Osteocyte (in vitro differentiated cells): Measurements from ENCODE around the gene VSIR. TPM values are rescaled to one million over a fixed set of nuclear protein-coding genes. Genes with fewer than 3 reads are reported as not detected.

Source experiments
- DNase-seq: peaks from one replicate; pipeline ENCODE4 v3.0.0; 2021; ENCODE audit warnings: mixed read lengths; ENCODE audit not compliant: unreplicated experiment; ENCODE audit errors: extremely low spot score
- H3K27ac Mint-ChIP-seq: one replicate; pipeline ENCODE4 v1.8.0; 2021; ENCODE audit warnings: mild to moderate bottlenecking, mixed read lengths; ENCODE audit not compliant: unreplicated experiment
- H3K27me3 Mint-ChIP-seq: one replicate; pipeline ENCODE4 v1.8.0; 2021; ENCODE audit warnings: mixed read lengths; ENCODE audit not compliant: unreplicated experiment
- H3K36me3 Mint-ChIP-seq: one replicate; pipeline ENCODE4 v1.8.0; 2021; ENCODE audit warnings: mixed read lengths; ENCODE audit not compliant: unreplicated experiment
- H3K4me1 Mint-ChIP-seq: one replicate; pipeline ENCODE4 v1.8.0; 2021; ENCODE audit warnings: mixed read lengths; ENCODE audit not compliant: unreplicated experiment
- H3K4me3 Mint-ChIP-seq: one replicate; pipeline ENCODE4 v1.8.0; 2021; ENCODE audit warnings: mild to moderate bottlenecking, moderate library complexity, mixed read lengths; ENCODE audit not compliant: unreplicated experiment
- H3K9me3 Mint-ChIP-seq: one replicate; pipeline ENCODE4 v1.8.0; 2021; ENCODE audit warnings: mixed read lengths; ENCODE audit not compliant: unreplicated experiment
- total RNA-seq: library from RNA; stranded (reverse); gene quantifications from 2 replicates; pipeline ENCODE4 v1.2.1, GENCODE V29; 2021
- TF ChIP-seq, protein P1 (sequence below): fragments of 200-600 bp; sonication (generic); IDR thresholded peaks from 2 replicates; pipeline ENCODE4 v1.5.0; 2021; ENCODE audit warnings: antibody characterized with exemption, mild to moderate bottlenecking, moderate library complexity

The VSIR gene
- total RNA-seq, 1 donor from 2014 or later, result 0.75 TPM

DNA sequence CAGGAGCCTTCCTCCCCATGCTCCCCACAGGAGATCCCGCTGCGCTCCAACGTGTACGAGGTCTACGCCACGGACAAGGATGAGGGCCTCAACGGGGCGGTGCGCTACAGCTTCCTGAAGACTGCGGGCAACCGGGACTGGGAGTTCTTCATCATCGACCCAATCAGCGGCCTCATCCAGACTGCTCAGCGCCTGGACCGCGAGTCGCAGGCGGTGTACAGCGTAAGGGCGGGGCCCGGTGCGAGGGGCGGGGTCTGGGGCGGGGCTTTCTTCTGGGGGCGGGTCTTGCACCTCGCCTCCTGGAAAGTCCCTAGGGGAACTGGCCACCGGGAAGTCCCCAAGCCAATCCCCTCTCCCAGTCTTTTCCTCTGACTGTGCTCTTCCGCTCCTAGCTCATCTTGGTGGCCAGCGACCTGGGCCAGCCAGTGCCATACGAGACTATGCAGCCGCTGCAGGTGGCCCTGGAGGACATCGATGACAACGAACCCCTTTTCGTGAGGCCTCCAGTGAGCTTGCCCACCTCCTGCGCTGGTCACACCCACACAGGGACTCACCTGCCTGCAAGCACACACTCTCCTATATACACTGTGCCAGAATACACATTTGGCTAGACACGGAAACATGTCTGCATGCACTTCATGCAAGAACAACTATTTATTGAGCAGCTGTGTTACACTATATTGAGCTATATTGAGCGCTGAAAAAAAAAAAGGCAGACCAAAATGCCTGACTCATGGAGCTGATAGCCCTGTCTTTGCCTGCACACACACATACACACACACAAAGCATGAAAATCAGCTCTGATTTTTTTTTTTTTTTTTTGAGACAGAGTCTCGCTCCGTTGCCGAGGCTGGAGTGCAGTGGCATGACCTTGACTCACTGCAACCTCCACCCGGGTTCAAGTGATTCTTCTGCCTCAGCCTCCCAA, 32.7 kb upstream of the VSIR start:
- no peaks in the 10 kb centered on the region for H3K36me3 Mint-ChIP-seq
- H3K9me3 Mint-ChIP-seq, result no peaks in the 10 kb centered on the region
- H3K27ac Mint-ChIP-seq, result no peak overlapping the region
- DNase-seq, result no peak
- TF ChIP-seq, protein P1, sequence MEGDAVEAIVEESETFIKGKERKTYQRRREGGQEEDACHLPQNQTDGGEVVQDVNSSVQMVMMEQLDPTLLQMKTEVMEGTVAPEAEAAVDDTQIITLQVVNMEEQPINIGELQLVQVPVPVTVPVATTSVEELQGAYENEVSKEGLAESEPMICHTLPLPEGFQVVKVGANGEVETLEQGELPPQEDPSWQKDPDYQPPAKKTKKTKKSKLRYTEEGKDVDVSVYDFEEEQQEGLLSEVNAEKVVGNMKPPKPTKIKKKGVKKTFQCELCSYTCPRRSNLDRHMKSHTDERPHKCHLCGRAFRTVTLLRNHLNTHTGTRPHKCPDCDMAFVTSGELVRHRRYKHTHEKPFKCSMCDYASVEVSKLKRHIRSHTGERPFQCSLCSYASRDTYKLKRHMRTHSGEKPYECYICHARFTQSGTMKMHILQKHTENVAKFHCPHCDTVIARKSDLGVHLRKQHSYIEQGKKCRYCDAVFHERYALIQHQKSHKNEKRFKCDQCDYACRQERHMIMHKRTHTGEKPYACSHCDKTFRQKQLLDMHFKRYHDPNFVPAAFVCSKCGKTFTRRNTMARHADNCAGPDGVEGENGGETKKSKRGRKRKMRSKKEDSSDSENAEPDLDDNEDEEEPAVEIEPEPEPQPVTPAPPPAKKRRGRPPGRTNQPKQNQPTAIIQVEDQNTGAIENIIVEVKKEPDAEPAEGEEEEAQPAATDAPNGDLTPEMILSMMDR, result no peak
- no peak overlapping the region for H3K4me3 Mint-ChIP-seq
- no peaks in the 10 kb centered on the region for H3K4me1 Mint-ChIP-seq
- peaks cover 19% of the 10 kb centered on the region for H3K27me3 Mint-ChIP-seq

DNA sequence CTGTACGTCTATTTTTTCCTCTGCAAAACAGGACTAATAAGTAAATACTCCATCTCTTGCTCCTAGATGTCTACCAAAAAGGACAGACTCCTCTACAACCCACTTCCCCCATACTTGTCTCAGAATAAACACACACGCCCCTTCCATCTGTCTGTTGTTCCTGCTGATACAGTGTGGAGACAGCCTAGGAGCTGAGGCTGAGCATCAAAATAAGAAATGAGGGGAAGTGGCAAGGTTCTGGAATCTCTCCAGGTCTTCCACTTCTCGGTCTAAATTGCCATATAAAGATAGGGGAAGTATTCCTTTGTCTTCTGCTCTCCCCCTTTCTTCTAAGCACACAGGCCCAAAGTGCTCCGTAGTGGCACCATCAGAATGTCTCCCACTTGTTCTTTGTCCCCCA, 30.8 kb upstream of the VSIR start:
- H3K27ac Mint-ChIP-seq, result no peak overlapping the region
- no peaks in the 10 kb centered on the region for H3K9me3 Mint-ChIP-seq
- H3K36me3 Mint-ChIP-seq, result no peaks in the 10 kb centered on the region
- TF ChIP-seq, protein P1, result no peak
- H3K4me3 Mint-ChIP-seq, result no peak overlapping the region
- peaks cover 19% of the 10 kb centered on the region for H3K27me3 Mint-ChIP-seq
- H3K4me1 Mint-ChIP-seq, result no peaks in the 10 kb centered on the region
- no peak for DNase-seq

DNA sequence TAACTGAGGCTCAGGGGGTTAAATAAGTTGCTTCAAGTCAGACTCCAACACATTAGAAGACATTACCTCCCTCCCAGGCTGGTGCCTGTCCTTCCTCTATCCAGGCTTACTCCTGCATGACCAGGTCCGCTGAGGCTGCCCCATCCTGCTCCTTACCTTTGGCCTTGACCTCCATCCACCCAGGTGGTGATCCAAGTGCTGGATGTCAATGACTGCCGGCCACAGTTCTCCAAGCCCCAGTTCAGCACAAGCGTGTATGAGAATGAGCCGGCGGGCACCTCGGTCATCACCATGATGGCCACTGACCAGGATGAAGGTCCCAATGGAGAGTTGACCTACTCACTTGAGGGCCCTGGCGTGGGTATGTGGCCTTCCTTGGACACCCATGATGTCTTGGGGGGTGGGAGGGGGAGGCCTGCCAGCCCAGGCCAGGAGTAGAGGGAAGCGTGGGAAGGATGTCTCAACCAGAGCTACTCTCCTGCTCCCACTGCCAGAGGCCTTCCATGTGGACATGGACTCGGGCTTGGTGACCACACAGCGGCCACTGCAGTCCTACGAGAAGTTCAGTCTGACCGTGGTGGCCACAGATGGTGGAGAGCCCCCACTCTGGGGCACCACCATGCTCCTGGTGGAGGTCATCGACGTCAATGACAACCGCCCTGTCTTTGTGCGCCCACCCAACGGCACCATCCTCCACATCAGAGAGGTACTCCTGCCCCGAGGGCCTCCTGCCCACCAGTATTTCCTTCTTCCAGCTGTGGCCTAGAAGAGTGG, 29.6 kb upstream of the VSIR start:
- no peaks in the 10 kb centered on the region for H3K36me3 Mint-ChIP-seq
- H3K27me3 Mint-ChIP-seq, result peaks cover 19% of the 10 kb centered on the region
- H3K4me3 Mint-ChIP-seq, result no peak overlapping the region
- TF ChIP-seq, protein P1, result no peak
- H3K9me3 Mint-ChIP-seq, result no peaks in the 10 kb centered on the region
- no peak overlapping the region for H3K27ac Mint-ChIP-seq
- H3K4me1 Mint-ChIP-seq, result no peaks in the 10 kb centered on the region
- DNase-seq, result no peak

DNA sequence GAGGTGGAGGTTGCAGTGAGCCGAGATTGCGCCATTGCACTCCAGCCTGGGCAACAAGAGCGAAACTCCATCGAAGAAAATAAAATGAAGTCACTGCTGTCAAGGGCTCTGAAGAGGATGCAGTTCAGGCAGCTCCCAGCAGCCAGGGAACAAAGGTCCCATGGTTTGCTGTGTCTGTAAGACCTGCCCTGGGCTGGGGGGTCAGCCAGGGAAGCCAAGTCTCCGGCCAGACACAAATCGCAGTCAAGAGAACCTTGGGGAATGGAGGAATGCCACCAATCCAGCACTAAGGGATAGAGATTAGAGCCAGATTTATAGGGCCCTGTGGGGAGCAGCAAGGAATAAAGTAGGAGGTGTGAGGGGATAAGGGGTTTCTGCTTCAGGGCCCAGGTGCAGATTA, 28.9 kb upstream of the VSIR start:
- H3K9me3 Mint-ChIP-seq, result no peaks in the 10 kb centered on the region
- TF ChIP-seq, protein P1, result no peak
- DNase-seq, result no peak
- H3K27ac Mint-ChIP-seq, result no peak overlapping the region
- H3K27me3 Mint-ChIP-seq, result peaks cover 19% of the 10 kb centered on the region
- no peak overlapping the region for H3K4me3 Mint-ChIP-seq
- no peaks in the 10 kb centered on the region for H3K36me3 Mint-ChIP-seq
- no peaks in the 10 kb centered on the region for H3K4me1 Mint-ChIP-seq

DNA sequence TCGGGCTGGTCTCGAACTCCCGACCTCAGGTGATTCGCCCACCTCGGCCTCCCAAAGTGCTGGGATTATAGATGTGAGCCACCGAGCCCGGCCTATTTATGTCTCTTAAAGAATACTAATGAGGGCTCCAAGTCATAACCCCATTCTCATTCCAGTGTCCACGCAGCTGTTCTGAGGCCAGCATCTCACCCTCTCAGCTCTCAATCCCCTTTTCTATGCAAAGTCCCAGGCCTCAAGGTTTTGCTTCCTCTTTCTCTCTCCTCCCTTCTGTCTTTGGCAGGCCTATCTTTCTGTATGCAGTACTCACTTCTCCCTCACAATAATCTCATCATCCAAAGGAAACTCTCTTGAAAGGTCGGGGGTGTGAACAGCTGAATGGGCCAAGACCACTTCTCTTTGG, 28.0 kb upstream of the VSIR start:
- DNase-seq, result no peak
- no peaks in the 10 kb centered on the region for H3K36me3 Mint-ChIP-seq

More for the DNA sequence above, 28.0 kb upstream of the VSIR start:
- Mint-ChIP-seq H3K4me3 (no peak overlapping the region), H3K9me3 (no peaks in the 10 kb centered on the region), H3K4me1 (no peaks in the 10 kb centered on the region), H3K27ac (no peak overlapping the region), H3K27me3 (peaks cover 19% of the 10 kb centered on the region)
- TF ChIP-seq, protein P1, result no peak
